Measurements from ENCODE around the gene PLEKHG5.

DNA sequence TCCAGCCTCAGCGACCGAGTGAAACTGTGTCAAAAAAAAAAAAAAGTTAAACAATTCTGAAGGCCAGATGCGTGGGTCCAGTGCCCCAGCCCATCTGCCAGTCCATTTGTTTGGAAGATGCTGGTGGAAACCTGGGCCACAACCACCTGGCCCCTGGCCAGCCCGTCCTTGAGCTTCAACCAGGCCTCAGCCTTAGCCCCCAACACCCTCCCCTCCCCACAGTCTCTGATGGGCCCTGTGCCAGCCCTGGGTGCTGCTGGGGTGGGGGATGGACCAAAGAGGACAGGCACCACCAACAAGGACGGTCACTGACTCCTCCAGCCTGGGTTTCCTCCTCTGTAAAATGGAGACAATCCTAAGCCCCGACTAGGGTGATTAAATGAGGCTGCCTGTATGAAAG, 19.6 kb upstream of the PLEKHG5 start:
- TF ChIP-seq EP300 (IDR thresholded peaks at IDR 0.05) (no peak), POLR2A (IDR thresholded peaks at IDR 0.05; ENCODE audit: low read depth) (no peak), POLR2AphosphoS5 (IDR thresholded peaks at IDR 0.05) (no peak)
- TF ChIP-seq, protein P1, sequence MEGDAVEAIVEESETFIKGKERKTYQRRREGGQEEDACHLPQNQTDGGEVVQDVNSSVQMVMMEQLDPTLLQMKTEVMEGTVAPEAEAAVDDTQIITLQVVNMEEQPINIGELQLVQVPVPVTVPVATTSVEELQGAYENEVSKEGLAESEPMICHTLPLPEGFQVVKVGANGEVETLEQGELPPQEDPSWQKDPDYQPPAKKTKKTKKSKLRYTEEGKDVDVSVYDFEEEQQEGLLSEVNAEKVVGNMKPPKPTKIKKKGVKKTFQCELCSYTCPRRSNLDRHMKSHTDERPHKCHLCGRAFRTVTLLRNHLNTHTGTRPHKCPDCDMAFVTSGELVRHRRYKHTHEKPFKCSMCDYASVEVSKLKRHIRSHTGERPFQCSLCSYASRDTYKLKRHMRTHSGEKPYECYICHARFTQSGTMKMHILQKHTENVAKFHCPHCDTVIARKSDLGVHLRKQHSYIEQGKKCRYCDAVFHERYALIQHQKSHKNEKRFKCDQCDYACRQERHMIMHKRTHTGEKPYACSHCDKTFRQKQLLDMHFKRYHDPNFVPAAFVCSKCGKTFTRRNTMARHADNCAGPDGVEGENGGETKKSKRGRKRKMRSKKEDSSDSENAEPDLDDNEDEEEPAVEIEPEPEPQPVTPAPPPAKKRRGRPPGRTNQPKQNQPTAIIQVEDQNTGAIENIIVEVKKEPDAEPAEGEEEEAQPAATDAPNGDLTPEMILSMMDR (IDR thresholded peaks at IDR 0.05), result no peak
